Fibroblast of peridontal ligament (primary cell): ENCODE data around the gene IQSEC1.

Source experiments
- DNase-seq: peaks from one replicate; pipeline ENCODE4 v3.0.0-alpha.2; 2010; ENCODE audit errors: extremely low read depth

IQSEC1 gene

DNA sequence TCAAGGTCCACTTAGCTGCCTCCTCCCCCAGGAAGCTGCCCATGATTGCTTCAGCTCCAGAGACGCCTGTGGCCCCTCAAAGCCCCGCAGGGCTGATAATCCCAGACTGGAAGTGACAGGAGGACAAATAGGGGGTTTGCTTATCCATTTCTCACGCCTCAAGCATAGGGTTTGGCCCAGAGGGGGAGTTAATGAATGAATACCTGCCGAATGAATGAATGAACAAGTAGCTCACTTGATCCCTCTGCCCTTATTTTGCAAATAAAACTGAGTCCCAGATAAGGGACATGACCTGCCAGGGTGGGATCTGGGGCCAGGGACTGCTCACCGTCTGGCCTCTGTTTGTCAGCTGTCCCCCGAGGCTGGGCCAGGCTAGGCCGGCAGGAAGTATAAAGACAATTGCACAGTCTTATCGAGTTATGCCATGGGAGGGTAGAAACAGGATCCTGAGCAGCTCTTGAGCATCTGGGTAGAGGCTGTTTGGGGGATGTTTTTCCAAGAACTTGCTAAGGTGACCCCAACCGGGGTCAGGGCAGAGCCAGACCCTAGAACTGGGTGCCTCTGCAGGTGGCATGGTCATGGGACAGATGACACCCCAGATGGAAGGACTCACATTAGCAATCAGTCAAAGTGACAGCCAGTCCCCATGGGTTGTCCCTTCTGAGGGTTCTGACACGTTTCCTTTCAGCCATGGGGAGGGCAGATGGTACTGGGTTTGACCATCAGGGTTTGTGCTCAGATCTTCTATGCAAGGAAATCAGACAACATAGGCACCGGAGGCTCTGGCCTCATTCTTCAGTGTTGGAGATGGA is 45.0 kb downstream of the IQSEC1 start:
- DNase-seq, result no peak

DNA sequence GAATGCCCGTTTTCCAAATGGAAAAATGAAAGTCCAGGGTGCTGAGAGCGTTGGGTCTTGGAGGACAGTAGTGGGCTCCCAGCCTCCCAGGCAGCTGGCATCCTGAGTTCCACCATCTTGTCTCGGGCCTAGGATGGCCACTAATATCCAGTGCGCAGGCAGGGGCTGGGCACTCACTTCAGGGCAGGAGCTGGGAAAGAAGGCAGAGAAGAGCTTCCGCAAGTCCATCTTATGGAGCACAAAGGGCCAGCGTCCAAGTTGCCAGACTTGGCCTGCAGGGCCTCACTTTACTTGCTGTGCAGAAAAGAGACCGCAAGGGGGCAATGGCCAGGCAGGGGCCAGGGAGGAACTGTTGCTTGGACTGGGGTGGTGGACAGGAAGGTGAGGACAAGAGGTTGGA is 46.1 kb downstream of the IQSEC1 start:
- no peak for DNase-seq

DNA sequence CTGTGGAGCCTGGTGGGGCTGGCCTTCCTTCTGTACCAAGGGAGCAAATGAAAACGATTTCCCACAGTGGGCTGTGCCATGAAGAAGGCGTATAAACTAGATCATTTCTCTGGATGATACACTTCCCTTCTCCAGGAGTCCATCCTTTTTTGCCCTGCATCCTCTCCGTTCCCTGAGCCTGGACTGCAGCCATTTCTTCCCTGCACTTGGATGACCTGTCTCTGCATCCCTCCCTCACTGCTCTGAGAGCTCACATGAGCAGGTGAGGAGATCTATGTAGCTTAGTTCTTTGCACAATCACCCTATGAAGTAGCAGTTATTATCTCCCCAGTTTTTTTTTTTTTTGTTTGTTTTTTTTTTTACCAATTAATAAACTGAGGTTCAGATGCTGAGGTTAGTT is 46.7 kb downstream of the IQSEC1 start:
- DNase-seq, result no peak

GRCh38 chr3:13025778-13026518 is 47.3 kb downstream of the IQSEC1 start:
- DNase-seq, result no peak

GRCh38 chr3:13025090-13025489 is 48.1 kb downstream of the IQSEC1 start:
- peak; percentile 47 for DNase-seq

GRCh38 chr3:13024765-13025065 is 48.5 kb downstream of the IQSEC1 start:
- DNase-seq, result no peak

GRCh38 chr3:13023971-13024764 is 49.1 kb downstream of the IQSEC1 start:
- DNase-seq, result no peak

DNA sequence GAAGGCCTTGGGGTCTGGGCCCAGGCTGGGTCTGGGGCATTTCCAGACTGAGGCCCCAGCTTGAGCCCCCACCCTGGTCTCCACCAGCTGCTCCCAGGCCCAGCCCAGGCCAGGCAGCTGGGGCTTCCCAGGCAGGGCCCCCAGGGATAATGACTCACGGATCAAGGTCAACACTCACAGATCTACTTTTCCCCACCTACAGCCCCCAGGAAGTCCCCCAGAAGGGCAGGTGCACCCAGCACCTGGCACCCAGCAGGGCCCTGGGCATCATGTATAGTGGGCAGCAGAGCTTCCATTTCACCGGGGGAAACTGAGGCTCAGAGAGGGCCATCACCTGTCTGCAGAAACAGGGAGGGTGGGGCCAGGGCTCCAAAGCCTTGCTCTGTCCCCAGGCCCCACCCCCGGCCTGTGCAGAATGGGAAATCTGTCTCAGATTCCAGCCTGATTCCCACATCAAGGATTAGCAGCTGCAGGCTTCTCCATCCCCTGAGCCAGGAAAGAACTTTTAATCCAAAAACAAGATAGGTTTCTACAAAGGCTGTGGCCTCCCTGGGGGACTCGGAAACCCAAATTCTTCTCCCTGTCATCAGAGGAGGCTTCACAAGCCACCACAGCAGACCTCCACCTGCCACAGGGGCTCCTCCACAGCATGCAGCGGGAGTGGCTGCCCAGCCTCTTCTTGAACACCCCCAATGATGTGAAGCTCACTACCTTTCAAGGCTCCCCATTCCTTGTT is 49.8 kb downstream of the IQSEC1 start:
- DNase-seq, result peak; percentile 27

DNA sequence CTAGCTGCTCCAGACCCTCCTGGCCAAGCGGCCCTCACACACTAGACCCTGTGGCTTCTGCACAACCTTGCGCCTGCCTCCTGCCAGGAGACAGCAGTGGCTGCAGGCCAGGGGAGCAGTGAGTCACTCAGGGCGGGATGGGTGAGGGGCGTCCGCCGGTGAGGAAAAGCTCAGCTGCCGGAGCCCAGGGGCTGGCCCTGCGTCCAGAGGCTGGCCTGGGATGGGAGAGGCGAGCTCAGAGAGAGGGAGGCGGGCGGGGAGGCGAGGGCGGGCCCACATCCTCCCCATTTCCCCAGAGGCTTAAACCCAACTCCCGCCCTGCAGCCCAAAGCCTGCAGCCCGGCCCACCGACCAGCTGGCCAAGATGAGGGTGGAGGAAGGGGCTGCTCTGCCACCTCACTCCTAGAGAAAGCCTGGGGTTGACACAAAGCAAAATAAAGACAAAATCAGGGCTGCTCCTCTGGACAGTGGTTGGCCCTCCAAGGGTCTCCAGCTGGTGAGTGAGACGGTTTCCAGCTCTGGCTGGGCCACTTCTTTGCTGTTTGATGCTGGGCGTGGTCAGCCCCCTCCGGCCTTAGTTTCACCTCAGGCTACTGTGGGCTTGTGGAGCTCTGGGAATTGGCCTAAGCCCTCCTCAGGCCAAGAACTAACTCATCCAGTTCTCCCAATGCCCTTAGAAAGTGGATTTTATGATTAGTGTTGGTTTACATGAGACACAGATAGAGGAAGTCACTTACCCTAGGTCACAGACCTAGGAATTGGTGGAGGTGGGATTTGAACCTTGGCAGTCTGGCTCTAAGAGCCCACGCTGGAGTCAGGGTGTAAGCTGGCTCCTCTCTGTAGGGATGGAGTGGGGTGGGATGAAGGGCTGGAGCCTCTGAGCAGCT is 50.6 kb downstream of the IQSEC1 start:
- peak; percentile 83 for DNase-seq

DNA sequence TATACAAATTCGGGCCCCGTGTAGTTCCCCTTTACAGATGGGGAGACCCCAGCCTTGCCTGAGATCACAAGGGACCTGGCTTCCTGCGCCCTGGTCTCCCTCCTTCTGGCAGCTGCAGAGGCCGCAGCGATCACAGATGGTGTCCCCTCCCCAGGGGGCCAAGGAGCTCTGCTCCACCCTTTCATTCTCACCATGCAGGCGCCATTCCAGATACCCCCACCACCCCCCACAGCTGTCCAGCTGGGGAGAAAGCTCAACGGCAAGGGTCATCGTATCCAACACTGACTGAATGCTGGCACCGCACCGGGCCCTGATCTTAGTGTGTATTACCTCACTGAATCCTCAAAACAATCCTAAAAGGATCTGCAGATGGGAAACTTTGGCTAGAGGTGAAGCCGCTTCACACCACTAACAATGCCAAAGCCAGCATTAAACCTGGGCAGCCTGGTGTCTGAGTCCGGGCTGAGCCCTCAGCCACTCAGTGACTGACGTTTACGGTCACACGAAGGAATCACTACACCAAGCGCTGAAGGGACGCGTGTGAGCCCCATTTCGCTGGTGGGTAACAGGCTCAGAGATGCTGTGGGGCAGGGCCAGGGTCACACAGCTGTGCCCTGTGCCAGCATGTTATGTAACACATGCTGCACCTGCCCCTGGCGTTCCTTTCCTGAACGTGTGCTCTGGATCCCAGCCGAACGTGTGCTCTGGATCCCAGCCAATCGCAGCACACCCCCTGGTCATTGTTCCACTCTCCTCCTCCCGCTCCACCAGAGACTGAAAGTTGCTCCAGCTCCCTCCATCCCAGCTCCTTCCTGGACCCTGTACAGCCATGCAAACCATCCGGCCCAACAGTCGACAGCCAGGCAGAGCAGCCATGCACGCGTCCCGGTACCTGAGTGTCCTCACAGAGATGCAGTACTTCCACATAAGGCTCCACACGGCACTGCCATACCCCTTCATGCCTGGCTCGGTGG is 51.8 kb downstream of the IQSEC1 start:
- no peak for DNase-seq

- peak; percentile 20 for DNase-seq
Measured at GRCh38 chr3:13020159-13020750, 53.0 kb downstream of the IQSEC1 start.

DNA sequence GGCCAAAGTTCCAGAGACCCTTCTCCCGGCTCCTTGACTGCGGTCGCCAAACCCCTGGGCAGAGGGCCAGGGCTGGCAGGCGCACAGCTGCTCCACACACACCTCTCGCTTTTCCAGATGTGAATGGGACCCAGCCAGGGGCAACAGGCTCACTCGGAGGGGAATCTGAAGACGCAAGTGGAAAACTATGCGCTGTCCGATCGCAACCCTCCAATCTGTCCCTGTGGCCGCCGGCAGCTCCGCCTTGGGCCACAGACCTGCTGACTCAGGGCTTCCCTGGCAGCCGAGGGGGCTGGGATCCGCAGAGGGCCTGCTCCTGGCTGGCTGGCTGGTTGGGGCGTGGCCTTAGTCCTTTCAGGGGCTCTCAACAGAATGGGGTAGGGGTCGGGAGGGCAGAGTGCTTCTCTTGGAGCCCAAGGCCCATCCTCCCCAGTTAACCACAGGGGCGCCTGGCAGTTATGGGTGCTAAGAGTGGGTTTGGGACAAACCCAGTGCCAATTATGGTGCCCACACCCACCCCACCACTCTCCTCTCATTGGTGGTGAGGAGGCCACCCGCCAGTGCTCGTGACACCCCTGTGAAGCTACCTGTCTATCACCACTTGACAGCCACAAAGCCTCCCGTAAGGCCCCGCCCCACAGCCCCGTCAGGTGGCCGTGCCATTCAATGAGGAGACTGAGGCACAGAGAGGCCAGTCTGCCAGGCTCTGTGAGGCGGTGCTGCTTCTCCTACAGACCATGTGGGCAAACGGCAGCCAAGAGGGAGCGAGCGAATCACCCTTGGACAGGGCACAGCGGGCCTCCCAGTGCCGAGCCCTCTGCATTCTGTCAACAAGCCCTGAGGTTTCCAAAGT is 53.8 kb downstream of the IQSEC1 start:
- DNase-seq, result peak; percentile 77

- DNase-seq, result no peak
Measured at GRCh38 chr3:13018561-13019242, 54.5 kb downstream of the IQSEC1 start.

DNA sequence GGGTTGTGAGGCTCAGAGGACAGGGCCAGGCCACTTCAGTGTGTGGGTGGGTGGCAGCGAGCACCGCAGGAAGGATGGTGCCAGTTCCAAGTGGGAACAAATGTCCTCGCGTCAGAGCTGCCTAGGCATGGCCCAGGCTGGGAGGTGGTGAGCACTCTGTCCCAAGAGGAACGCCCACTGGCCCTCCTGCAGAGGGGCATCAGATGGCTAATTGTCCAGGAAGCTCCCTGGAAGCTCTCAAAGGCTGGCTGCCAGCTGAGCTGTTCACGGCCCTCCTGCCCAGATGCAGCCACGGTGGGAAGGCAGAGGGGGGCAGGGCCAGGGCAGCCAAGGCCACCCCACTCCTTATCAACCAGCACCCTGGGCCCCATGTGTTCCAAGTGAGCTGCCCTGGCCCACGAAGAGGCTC is 55.2 kb downstream of the IQSEC1 start:
- no peak for DNase-seq

DNA sequence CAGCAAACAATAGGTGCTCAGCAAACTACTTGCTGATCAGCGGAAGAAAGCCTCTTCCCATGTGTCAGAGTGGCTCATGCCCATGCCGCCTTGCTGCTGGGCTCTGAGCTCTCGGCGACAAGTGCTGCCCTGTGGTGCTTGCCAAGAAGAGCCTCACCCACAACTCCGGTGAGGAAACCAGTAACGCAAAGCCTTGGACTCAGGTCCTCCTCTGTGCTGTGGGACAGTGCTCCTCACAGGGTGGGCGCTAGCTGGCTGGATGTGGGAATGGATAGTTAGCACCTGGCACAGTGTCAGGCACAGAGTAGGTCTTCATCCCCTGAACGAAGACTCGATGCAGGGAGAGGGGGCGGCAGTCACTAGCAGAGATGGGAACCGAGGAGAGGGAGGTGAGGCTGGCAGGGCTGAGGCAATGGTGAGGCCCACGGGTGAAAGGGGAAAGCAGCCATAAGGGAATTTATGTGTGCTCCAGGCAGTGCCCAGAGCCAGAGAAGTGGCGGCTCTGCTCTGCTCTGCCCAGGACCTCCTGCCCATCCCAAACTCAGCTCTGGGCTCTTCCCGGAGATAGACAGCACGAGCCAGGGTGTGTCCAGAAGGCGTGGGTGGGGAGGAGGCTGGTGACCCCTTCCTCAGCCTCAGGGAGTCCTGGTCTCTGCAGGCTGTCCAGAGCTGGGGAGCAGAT is 55.7 kb downstream of the IQSEC1 start:
- no peak for DNase-seq

DNA sequence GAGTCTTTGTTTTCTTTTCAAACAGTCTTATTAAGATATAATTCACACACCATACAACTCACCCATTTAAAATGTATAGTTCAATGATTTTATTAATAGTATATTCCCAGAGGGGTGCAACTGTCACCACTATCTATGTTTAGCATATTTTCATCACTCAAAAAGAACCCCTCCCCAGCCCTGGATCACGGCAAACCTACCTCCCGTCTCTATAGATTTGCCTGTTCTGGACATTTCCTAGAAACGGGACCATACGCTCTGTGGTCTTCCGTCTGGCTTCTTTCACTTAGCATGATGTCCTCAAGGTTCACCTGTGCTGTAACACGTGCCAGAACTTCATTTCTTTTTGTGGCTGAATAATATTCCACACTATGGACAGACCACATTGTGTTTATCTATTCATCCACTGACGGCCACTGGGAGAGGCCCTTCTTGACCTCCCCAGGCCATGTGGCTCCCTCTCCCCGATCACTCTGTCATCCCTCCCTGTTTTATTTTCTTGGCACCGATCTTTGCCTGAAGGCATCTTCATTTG is 56.4 kb downstream of the IQSEC1 start:
- no peak for DNase-seq
